GM23338 (cell line): Measurements from ENCODE around the gene CXCL6. TPM values are rescaled to one million over a fixed set of nuclear protein-coding genes. Genes with fewer than 3 reads are reported as not detected.

Experiments used
- ATAC-seq: fragments of 200-7000 bp; cut with Tn5 transposase; 3 replicates; pipeline ENCODE4 v1.9.1; 2020
- DNase-seq: peaks from one replicate; pipeline ENCODE4 v3.0.0-alpha.2; 2015; ENCODE audit warnings: low spot score
- H2AFZ ChIP-seq: fragments of 200-600 bp; sonication (generic); 2 replicates; pipeline ENCODE4 v1.8.0; 2016; ENCODE audit warnings: antibody characterized with exemption, mild to moderate bottlenecking, moderate library complexity
- H3F3A ChIP-seq: fragments of 200-600 bp; sonication (generic); replicated peaks from 2 replicates; pipeline ENCODE4 v1.8.0; 2017; ENCODE audit warnings: antibody characterized with exemption, mixed run types, low read depth
- H3K27ac ChIP-seq: fragments of 200-600 bp; sonication (generic); 2 replicates; pipeline ENCODE4 v1.6.1; 2016; ENCODE audit warnings: low read depth
- H3K27me3 ChIP-seq: fragments of 200-600 bp; sonication (generic); 2 replicates; pipeline ENCODE4 v1.8.0; 2016; ENCODE audit warnings: mild to moderate bottlenecking, mixed run types, moderate library complexity; ENCODE audit not compliant: insufficient read depth
- H3K36me3 ChIP-seq: fragments of 200-600 bp; sonication (generic); 2 replicates; pipeline ENCODE4 v1.8.0; 2016; ENCODE audit warnings: mild to moderate bottlenecking; ENCODE audit not compliant: insufficient read depth
- H3K4me1 ChIP-seq: fragments of 200-600 bp; sonication (generic); 2 replicates; pipeline ENCODE4 v1.8.0; 2016; ENCODE audit warnings: mild to moderate bottlenecking, moderate library complexity; ENCODE audit not compliant: insufficient read depth
- H3K4me2 ChIP-seq: fragments of 200-600 bp; sonication (generic); 2 replicates; pipeline ENCODE4 v1.7.1; 2017; ENCODE audit warnings: mixed run types
- H3K4me3 ChIP-seq: fragments of 200-600 bp; sonication (generic); 2 replicates; pipeline ENCODE4 v1.6.1; 2016; ENCODE audit warnings: mixed run types
- H3K79me2 ChIP-seq: fragments of 200-600 bp; sonication (generic); replicated peaks from 2 replicates; pipeline ENCODE4 v1.8.0; 2017; ENCODE audit warnings: mild to moderate bottlenecking; ENCODE audit not compliant: insufficient read depth
- H3K9me2 ChIP-seq: fragments of 200-600 bp; sonication (generic); 2 replicates; pipeline ENCODE4 v1.8.0; 2017; ENCODE audit not compliant: insufficient read depth
- H4K20me1 ChIP-seq: fragments of 200-600 bp; sonication (generic); replicated peaks from 2 replicates; pipeline ENCODE4 v1.8.0; 2017; ENCODE audit warnings: mild to moderate bottlenecking; ENCODE audit not compliant: insufficient read depth
- H3K27ac Mint-ChIP-seq: 2 replicates; pipeline ENCODE4 v1.8.0; 2020; ENCODE audit warnings: inconsistent platforms, mild to moderate bottlenecking, moderate library complexity, mixed read lengths
- H3K27me3 Mint-ChIP-seq: 3 replicates; pipeline ENCODE4 v1.8.0; 2022; ENCODE audit warnings: low read depth, mild to moderate bottlenecking, moderate library complexity, mixed read lengths, inconsistent platforms; ENCODE audit not compliant: insufficient read depth, poor library complexity
- H3K36me3 Mint-ChIP-seq: 3 replicates; pipeline ENCODE4 v1.8.0; 2021; ENCODE audit warnings: low read depth, mild to moderate bottlenecking, inconsistent platforms, moderate library complexity, mixed read lengths
- H3K4me1 Mint-ChIP-seq: 3 replicates; pipeline ENCODE4 v1.8.0; 2020; ENCODE audit warnings: mild to moderate bottlenecking, inconsistent platforms, mixed read lengths
- H3K4me3 Mint-ChIP-seq: 3 replicates; pipeline ENCODE4 v1.8.0; 2021; ENCODE audit warnings: moderate library complexity, mild to moderate bottlenecking, inconsistent platforms, mixed read lengths
- H3K9me3 Mint-ChIP-seq: 3 replicates; pipeline ENCODE4 v1.8.0; 2020; ENCODE audit warnings: moderate library complexity, mild to moderate bottlenecking, inconsistent platforms, mixed read lengths
- CREB1 ChIP-seq: fragments of 250-450 bp; sonication (Bioruptor Pico); IDR thresholded peaks from 2 replicates; pipeline ENCODE4 v1.5.0; 2020; ENCODE audit warnings: low read depth, mild to moderate bottlenecking, moderate library complexity
- CTCF ChIP-seq, 2 experiments: fragments of 200-600 bp in 1 of 2; sonication (generic) in 1 of 2; conservative IDR thresholded peaks; 2 replicates each; pipeline versions ENCODE4 v1.5.1 to v1.6.1; 2016 to 2017; ENCODE audit warnings: antibody characterized with exemption in 2 of 2, low read depth in 2 of 2, mild to moderate bottlenecking in 2 of 2, moderate library complexity in 1 of 2
- ETS1 ChIP-seq: IDR thresholded peaks from 2 replicates; pipeline ENCODE4 v1.6.1; 2016; ENCODE audit warnings: antibody characterized with exemption
- EZH2 ChIP-seq: fragments of 200-600 bp; sonication (generic); IDR thresholded peaks from one replicate; pipeline ENCODE4 v1.8.0; 2017; ENCODE audit warnings: antibody characterized with exemption, mild to moderate bottlenecking, low read depth; ENCODE audit not compliant: unreplicated experiment
- EZH2phosphoT487 ChIP-seq: fragments of 200-600 bp; sonication (generic); IDR thresholded peaks from one replicate; pipeline ENCODE4 v1.8.1; 2018; ENCODE audit warnings: antibody characterized with exemption; ENCODE audit not compliant: unreplicated experiment
- JUNB ChIP-seq: IDR thresholded peaks from one replicate; pipeline ENCODE4 v1.6.1; 2016; ENCODE audit warnings: antibody characterized with exemption; ENCODE audit not compliant: unreplicated experiment
- NANOG ChIP-seq: IDR thresholded peaks from 2 replicates; pipeline ENCODE4 v1.6.1; 2016; ENCODE audit warnings: antibody characterized with exemption, borderline replicate concordance
- POLR2AphosphoS5 ChIP-seq: IDR thresholded peaks from 2 replicates; pipeline ENCODE4 v1.6.1; 2016; ENCODE audit warnings: antibody characterized with exemption, low read depth
- REST ChIP-seq: IDR thresholded peaks from one replicate; pipeline ENCODE4 v1.6.1; 2018; ENCODE audit warnings: antibody characterized with exemption; ENCODE audit not compliant: unreplicated experiment
- STAT1 ChIP-seq: IDR thresholded peaks from one replicate; pipeline ENCODE4 v1.6.1; 2016; ENCODE audit warnings: antibody characterized with exemption; ENCODE audit not compliant: unreplicated experiment
- ZNF114 ChIP-seq: fragments of 250-450 bp; sonication (Bioruptor Pico); IDR thresholded peaks from 2 replicates; pipeline ENCODE4 v1.5.0; 2020; ENCODE audit warnings: mild to moderate bottlenecking, moderate library complexity
- ZNF331 ChIP-seq: fragments of 250-450 bp; sonication (Bioruptor Pico); IDR thresholded peaks from 2 replicates; pipeline ENCODE4 v1.5.0; 2020; ENCODE audit warnings: low read depth, mild to moderate bottlenecking, moderate library complexity
- ZNF462 ChIP-seq: fragments of 250-450 bp; sonication (Bioruptor Pico); IDR thresholded peaks from 2 replicates; pipeline ENCODE4 v1.5.0; 2020; ENCODE audit warnings: mild to moderate bottlenecking, moderate library complexity
- polyA plus RNA-seq: library from polyadenylated mRNA; unstranded; fragments of >200 nt; fragmentation: Nextera tagmentation; extraction: Ambion mirVana; gene quantifications from 2 replicates; pipeline ENCODE4 v1.2.1, GENCODE V29; 2016
- total RNA-seq: library from RNA; depleted of rRNA; stranded (reverse); fragments of >200 nt; shearing (Covaris generic); gene quantifications from 2 replicates; pipeline ENCODE4 v1.2.3, GENCODE V29; 2014

Gene CXCL6
- total and polyA plus RNA-seq, 2 experiments from 2014 or later = 7.2 to 11.8 TPM

GRCh38 chr4:73869130-73870055 lies 32.9 kb downstream of the CXCL6 start, which contains the start of gene CXCL1:
Gene CXCL1 (plus strand): TSS chr4:73869393. CDS start chr4:73869471, 78 bp downstream.
- Histone ChIP-seq H4K20me1 (no peaks in the 10 kb centered on the region), H2AFZ (peak within 1 kb of the TSS; percentile 87), H3K4me1 (peaks cover 18% of the 10 kb centered on the region), H3F3A (no peaks in the 10 kb centered on the region; the same call in 1 of the 2 replicates), H3K27ac (no peak within 1 kb of the TSS), H3K27me3 (peaks cover 23% of the 10 kb centered on the region), H3K4me3 (peak within 1 kb of the TSS; percentile 80), H3K9me2 (no peaks in the 10 kb centered on the region), H3K79me2 (no peaks in the 10 kb centered on the region), H3K36me3 (no peaks in the 10 kb centered on the region), H3K4me2 (peak within 1 kb of the TSS; percentile 89)
- peak within 1 kb of the TSS; percentile 18; the same call in 1 of the 2 replicates for H3K27ac Mint-ChIP-seq
- peak; percentile 89 for ATAC-seq
- DNase-seq = peak; percentile 79
- peak within 1 kb of the TSS; percentile 76 for H3K4me3 Mint-ChIP-seq
- peaks cover 12% of the 10 kb centered on the region for H3K27me3 Mint-ChIP-seq
- H3K36me3 Mint-ChIP-seq = no peaks in the 10 kb centered on the region
- no peaks in the 10 kb centered on the region for H3K9me3 Mint-ChIP-seq
- peaks cover 25% of the 10 kb centered on the region for H3K4me1 Mint-ChIP-seq
- TF ChIP-seq REST = no peak
- TF ChIP-seq ZNF331 (CRISPR knock-in tag) = no peak
- TF ChIP-seq CTCF (conservative IDR thresholded peaks at IDR 0.05; ENCODE audit: low read depth in 2 of 2) = peak in 1 of 2 experiments; percentile 55; a peak in 2 of 4 replicates
- no peak for TF ChIP-seq EZH2phosphoT487
- TF ChIP-seq EZH2 = no peak
- no peak for TF ChIP-seq CREB1 (CRISPR knock-in tag)
- peak; percentile 31 for TF ChIP-seq POLR2AphosphoS5
- no peak for TF ChIP-seq STAT1
- no peak for TF ChIP-seq JUNB
- TF ChIP-seq ZNF114 (CRISPR knock-in tag) = no peak
- TF ChIP-seq ZNF462 (CRISPR knock-in tag) = no peak
- TF ChIP-seq NANOG = no peak
- no peak for TF ChIP-seq ETS1
